ENCODE results near the gene PRKN.

The PRKN gene

GRCh38 chr6:161534264-161534873 is 1193.2 kb downstream of the PRKN start:
- TF ChIP-seq BACH2 (CRISPR knock-in tag; IDR thresholded peaks at IDR 0.05; ENCODE audit: borderline replicate concordance) (no peak), CSDC2 (CRISPR knock-in tag; IDR thresholded peaks at IDR 0.05) (no peak), RARB (CRISPR knock-in tag; IDR thresholded peaks at IDR 0.05) (no peak), ZNF565 (CRISPR knock-in tag; conservative IDR thresholded peaks at IDR 0.05; ENCODE audit: low read depth) (no peak), ZC3H10 (CRISPR knock-in tag; IDR thresholded peaks at IDR 0.05) (no peak), OSR1 (CRISPR knock-in tag; IDR thresholded peaks at IDR 0.05) (no peak), ISL1 (CRISPR knock-in tag; IDR thresholded peaks at IDR 0.05) (no peak), SNAI2 (CRISPR knock-in tag; IDR thresholded peaks at IDR 0.05) (no peak), ZNF70 (CRISPR knock-in tag; IDR thresholded peaks at IDR 0.05) (no peak), TOX (CRISPR knock-in tag; IDR thresholded peaks at IDR 0.05; ENCODE audit: borderline replicate concordance) (no peak), ZNF8 (CRISPR knock-in tag; IDR thresholded peaks at IDR 0.05) (no peak), ZFP30 (CRISPR knock-in tag; IDR thresholded peaks at IDR 0.05) (no peak), CSRNP3 (CRISPR knock-in tag; IDR thresholded peaks at IDR 0.05) (no peak), ZFP3 (CRISPR knock-in tag; IDR thresholded peaks at IDR 0.05) (no peak), ARNTL (CRISPR knock-in tag; IDR thresholded peaks at IDR 0.05; ENCODE audit: borderline replicate concordance, low read depth) (no peak), TCF4 (CRISPR knock-in tag; IDR thresholded peaks at IDR 0.05; ENCODE audit: borderline replicate concordance) (no peak), ESRRG (CRISPR knock-in tag; IDR thresholded peaks at IDR 0.05) (no peak)
- TF ChIP-seq, protein P1, sequence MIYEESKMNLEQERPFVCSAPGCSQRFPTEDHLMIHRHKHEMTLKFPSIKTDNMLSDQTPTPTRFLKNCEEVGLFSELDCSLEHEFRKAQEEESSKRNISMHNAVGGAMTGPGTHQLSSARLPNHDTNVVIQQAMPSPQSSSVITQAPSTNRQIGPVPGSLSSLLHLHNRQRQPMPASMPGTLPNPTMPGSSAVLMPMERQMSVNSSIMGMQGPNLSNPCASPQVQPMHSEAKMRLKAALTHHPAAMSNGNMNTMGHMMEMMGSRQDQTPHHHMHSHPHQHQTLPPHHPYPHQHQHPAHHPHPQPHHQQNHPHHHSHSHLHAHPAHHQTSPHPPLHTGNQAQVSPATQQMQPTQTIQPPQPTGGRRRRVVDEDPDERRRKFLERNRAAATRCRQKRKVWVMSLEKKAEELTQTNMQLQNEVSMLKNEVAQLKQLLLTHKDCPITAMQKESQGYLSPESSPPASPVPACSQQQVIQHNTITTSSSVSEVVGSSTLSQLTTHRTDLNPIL (CRISPR knock-in tag; IDR thresholded peaks at IDR 0.05; ENCODE audit: low read depth) = no peak
- TF ChIP-seq, protein P2, sequence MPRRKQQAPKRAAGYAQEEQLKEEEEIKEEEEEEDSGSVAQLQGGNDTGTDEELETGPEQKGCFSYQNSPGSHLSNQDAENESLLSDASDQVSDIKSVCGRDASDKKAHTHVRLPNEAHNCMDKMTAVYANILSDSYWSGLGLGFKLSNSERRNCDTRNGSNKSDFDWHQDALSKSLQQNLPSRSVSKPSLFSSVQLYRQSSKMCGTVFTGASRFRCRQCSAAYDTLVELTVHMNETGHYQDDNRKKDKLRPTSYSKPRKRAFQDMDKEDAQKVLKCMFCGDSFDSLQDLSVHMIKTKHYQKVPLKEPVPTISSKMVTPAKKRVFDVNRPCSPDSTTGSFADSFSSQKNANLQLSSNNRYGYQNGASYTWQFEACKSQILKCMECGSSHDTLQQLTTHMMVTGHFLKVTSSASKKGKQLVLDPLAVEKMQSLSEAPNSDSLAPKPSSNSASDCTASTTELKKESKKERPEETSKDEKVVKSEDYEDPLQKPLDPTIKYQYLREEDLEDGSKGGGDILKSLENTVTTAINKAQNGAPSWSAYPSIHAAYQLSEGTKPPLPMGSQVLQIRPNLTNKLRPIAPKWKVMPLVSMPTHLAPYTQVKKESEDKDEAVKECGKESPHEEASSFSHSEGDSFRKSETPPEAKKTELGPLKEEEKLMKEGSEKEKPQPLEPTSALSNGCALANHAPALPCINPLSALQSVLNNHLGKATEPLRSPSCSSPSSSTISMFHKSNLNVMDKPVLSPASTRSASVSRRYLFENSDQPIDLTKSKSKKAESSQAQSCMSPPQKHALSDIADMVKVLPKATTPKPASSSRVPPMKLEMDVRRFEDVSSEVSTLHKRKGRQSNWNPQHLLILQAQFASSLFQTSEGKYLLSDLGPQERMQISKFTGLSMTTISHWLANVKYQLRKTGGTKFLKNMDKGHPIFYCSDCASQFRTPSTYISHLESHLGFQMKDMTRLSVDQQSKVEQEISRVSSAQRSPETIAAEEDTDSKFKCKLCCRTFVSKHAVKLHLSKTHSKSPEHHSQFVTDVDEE (CRISPR knock-in tag; IDR thresholded peaks at IDR 0.05) = no peak
- TF ChIP-seq, protein P3, sequence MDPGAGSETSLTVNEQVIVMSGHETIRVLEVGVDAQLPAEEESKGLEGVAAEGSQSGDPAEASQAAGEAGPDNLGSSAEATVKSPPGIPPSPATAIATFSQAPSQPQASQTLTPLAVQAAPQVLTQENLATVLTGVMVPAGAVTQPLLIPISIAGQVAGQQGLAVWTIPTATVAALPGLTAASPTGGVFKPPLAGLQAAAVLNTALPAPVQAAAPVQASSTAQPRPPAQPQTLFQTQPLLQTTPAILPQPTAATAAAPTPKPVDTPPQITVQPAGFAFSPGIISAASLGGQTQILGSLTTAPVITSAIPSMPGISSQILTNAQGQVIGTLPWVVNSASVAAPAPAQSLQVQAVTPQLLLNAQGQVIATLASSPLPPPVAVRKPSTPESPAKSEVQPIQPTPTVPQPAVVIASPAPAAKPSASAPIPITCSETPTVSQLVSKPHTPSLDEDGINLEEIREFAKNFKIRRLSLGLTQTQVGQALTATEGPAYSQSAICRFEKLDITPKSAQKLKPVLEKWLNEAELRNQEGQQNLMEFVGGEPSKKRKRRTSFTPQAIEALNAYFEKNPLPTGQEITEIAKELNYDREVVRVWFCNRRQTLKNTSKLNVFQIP (CRISPR knock-in tag; IDR thresholded peaks at IDR 0.05; ENCODE audit: borderline replicate concordance, low read depth) = no peak
- ATAC-seq = no peak

- no peak for ATAC-seq
- no peak for TF ChIP-seq ZNF565 (CRISPR knock-in tag; conservative IDR thresholded peaks at IDR 0.05; ENCODE audit: low read depth)
- TF ChIP-seq, protein P1 (CRISPR knock-in tag; IDR thresholded peaks at IDR 0.05; ENCODE audit: low read depth) = no peak
- no peak for TF ChIP-seq TCF4 (CRISPR knock-in tag; IDR thresholded peaks at IDR 0.05; ENCODE audit: borderline replicate concordance)
- TF ChIP-seq PPARA (CRISPR knock-in tag; IDR thresholded peaks at IDR 0.05; ENCODE audit: borderline replicate concordance) = no peak
- TF ChIP-seq CSRNP3 (CRISPR knock-in tag; IDR thresholded peaks at IDR 0.05) = no peak
- no peak for TF ChIP-seq RARB (CRISPR knock-in tag; IDR thresholded peaks at IDR 0.05)
- TF ChIP-seq, protein P4, sequence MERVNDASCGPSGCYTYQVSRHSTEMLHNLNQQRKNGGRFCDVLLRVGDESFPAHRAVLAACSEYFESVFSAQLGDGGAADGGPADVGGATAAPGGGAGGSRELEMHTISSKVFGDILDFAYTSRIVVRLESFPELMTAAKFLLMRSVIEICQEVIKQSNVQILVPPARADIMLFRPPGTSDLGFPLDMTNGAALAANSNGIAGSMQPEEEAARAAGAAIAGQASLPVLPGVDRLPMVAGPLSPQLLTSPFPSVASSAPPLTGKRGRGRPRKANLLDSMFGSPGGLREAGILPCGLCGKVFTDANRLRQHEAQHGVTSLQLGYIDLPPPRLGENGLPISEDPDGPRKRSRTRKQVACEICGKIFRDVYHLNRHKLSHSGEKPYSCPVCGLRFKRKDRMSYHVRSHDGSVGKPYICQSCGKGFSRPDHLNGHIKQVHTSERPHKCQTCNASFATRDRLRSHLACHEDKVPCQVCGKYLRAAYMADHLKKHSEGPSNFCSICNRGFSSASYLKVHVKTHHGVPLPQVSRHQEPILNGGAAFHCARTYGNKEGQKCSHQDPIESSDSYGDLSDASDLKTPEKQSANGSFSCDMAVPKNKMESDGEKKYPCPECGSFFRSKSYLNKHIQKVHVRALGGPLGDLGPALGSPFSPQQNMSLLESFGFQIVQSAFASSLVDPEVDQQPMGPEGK (CRISPR knock-in tag; IDR thresholded peaks at IDR 0.05; ENCODE audit: borderline replicate concordance) = no peak
- TF ChIP-seq, protein P2 (CRISPR knock-in tag; IDR thresholded peaks at IDR 0.05) = no peak
- no peak for TF ChIP-seq BACH2 (CRISPR knock-in tag; IDR thresholded peaks at IDR 0.05; ENCODE audit: borderline replicate concordance)
- TF ChIP-seq ZNF70 (CRISPR knock-in tag; IDR thresholded peaks at IDR 0.05) = no peak
- no peak for TF ChIP-seq TOX (CRISPR knock-in tag; IDR thresholded peaks at IDR 0.05; ENCODE audit: borderline replicate concordance)
- TF ChIP-seq CSDC2 (CRISPR knock-in tag; IDR thresholded peaks at IDR 0.05) = no peak
Measured at GRCh38 chr6:161533266-161533665, 1194.3 kb downstream of the PRKN start.

All from SK-N-SH treated with all-trans-retinoic acid at 6 μM for 48 hours (cell line).